ENCODE results near the gene CDKN1C. TPM values are rescaled to one million over a fixed set of nuclear protein-coding genes. Genes with fewer than 3 reads are reported as not detected.

CDKN1C gene
- total RNA-seq, 1 experiment from 2014 or later, result 2.9 TPM

DNA sequence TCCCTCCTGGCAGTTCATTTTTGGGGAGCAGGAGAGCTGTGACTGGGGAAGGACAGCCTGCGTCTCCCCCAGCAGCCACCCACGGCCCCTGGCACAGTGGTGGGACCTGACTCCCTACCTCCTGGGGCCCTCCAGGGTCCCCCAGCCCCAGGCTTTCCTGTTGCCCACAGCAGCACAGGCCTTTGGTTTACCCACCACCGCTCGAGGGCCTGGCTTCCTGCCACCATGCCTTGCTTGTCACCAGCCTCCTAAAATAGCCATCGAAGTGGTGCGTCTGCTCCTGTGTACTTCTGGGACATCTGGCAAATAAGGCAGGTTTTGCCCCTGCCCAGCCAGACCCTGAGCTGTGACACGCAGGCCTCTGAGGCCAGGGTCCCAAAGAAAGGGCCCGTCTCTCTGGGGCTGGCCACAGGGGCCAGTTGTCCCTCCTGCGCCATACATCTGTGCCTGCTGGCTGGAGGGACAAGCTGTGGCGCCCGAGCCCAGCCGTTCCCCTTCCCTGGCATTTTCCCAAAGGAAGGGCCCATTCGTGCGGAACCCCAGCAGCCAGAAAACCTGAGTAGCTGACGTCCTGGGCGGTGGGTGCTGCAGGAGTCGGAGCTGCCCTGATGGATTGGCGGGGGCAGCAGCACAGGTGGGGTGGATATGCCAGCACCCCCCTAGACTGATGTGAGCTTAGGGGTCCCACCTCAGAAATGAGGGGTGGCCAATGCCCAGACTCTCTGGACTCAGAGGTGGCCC is 29.1 kb upstream of the CDKN1C start:
- Histone ChIP-seq H3K4me1 (ENCODE audit: insufficient read depth, low read length, poor library complexity, severe bottlenecking) (peaks cover 6% of the 10 kb centered on the region), H3K27ac (ENCODE audit: low read depth, low read length, poor library complexity, severe bottlenecking) (no peak overlapping the region), H3K36me3 (ENCODE audit: insufficient read depth, low read length, poor library complexity, severe bottlenecking) (no peaks in the 10 kb centered on the region), H3K4me3 (ENCODE audit: low read depth, low read length, poor library complexity, severe bottlenecking) (no peak overlapping the region), H3K9me3 (ENCODE audit: low read depth, low read length, poor library complexity, severe bottlenecking) (no peaks in the 10 kb centered on the region), H3K27me3 (replicated peaks; ENCODE audit: insufficient read depth, low read depth, low read length, poor library complexity) (no peaks in the 10 kb centered on the region)
- BruUV-seq (replicated peaks), result no TSS peak
- no peak for TF ChIP-seq EZH2 (IDR thresholded peaks at IDR 0.05; ENCODE audit: borderline replicate concordance, low read depth, low read length, poor library complexity, severe bottlenecking)
- TF ChIP-seq, protein P1, sequence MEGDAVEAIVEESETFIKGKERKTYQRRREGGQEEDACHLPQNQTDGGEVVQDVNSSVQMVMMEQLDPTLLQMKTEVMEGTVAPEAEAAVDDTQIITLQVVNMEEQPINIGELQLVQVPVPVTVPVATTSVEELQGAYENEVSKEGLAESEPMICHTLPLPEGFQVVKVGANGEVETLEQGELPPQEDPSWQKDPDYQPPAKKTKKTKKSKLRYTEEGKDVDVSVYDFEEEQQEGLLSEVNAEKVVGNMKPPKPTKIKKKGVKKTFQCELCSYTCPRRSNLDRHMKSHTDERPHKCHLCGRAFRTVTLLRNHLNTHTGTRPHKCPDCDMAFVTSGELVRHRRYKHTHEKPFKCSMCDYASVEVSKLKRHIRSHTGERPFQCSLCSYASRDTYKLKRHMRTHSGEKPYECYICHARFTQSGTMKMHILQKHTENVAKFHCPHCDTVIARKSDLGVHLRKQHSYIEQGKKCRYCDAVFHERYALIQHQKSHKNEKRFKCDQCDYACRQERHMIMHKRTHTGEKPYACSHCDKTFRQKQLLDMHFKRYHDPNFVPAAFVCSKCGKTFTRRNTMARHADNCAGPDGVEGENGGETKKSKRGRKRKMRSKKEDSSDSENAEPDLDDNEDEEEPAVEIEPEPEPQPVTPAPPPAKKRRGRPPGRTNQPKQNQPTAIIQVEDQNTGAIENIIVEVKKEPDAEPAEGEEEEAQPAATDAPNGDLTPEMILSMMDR (conservative IDR thresholded peaks at IDR 0.05; ENCODE audit: low read depth, low read length), result no peak
- intact Hi-C loops (cut with micrococcal nuclease; ENCODE audit: unreplicated experiment), result no loop called here
- ChIA-PET CTCF (no interaction called here), POLR2A (ENCODE audit: low non-redundant PET) (no interaction called here)
- DNase-seq (ENCODE audit: low spot score), result no peak

DNA sequence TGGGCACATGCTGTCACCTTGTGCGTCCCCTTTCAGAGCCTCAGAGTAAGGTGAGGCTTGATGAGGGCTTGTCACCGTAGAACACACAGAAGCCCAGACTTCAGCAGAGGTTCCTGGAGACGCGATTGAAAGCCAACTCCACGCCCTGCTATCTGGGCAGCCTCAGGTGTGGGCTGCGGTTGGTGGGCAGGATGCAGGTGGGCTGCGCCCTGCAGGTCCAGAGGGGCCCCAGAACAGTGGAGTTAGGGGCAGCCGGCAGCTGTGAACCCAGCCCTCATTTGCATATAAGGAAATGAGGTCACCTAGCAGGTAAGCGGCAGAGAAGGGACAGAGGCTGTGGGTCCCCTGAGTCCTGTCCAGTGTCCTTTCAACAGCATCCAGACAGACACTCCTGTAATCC is 28.2 kb upstream of the CDKN1C start:
- Histone ChIP-seq H3K36me3 (ENCODE audit: insufficient read depth, low read length, poor library complexity, severe bottlenecking) (no peaks in the 10 kb centered on the region), H3K27me3 (replicated peaks; ENCODE audit: insufficient read depth, low read depth, low read length, poor library complexity) (no peaks in the 10 kb centered on the region), H3K4me1 (ENCODE audit: insufficient read depth, low read length, poor library complexity, severe bottlenecking) (peaks cover 6% of the 10 kb centered on the region), H3K27ac (ENCODE audit: low read depth, low read length, poor library complexity, severe bottlenecking) (no peak overlapping the region), H3K9me3 (ENCODE audit: low read depth, low read length, poor library complexity, severe bottlenecking) (no peaks in the 10 kb centered on the region), H3K4me3 (ENCODE audit: low read depth, low read length, poor library complexity, severe bottlenecking) (no peak overlapping the region)
- ChIA-PET CTCF (no interaction called here), POLR2A (ENCODE audit: low non-redundant PET) (no interaction called here)
- TF ChIP-seq EZH2 (IDR thresholded peaks at IDR 0.05; ENCODE audit: borderline replicate concordance, low read depth, low read length, poor library complexity, severe bottlenecking), result no peak
- TF ChIP-seq, protein P1 (conservative IDR thresholded peaks at IDR 0.05; ENCODE audit: low read depth, low read length), result no peak
- intact Hi-C loops (cut with micrococcal nuclease; ENCODE audit: unreplicated experiment), result no loop called here
- no peak for DNase-seq (ENCODE audit: low spot score)
- no TSS peak for BruUV-seq (replicated peaks)

DNA sequence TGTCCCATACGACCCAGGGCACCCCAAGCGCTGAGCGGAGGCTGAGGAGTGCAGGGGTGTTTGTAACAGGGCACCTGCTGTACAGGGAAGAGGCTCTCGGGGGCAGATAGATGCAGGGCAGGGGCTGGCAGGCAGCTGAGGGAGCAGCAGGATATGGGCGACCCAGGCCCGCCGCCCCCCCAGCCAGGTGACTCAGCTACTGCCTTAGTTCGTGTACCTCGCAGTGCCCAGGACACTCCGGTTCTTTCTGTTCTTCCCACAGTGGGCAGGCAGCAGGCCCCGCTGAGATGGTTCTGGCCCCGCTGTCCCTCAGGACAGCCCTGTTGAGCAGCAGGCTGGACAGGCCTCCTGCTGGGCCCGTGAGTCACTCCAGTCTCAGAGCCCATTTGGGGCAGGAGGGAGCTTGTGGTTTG is 27.4 kb upstream of the CDKN1C start:
- ChIA-PET POLR2A (ENCODE audit: low non-redundant PET) (no interaction called here), CTCF (no interaction called here)
- H3K4me3 ChIP-seq (ENCODE audit: low read depth, low read length, poor library complexity, severe bottlenecking), result no peak overlapping the region
- no peaks in the 10 kb centered on the region for H3K36me3 ChIP-seq (ENCODE audit: insufficient read depth, low read length, poor library complexity, severe bottlenecking)
- DNase-seq (ENCODE audit: low spot score), result no peak
- BruUV-seq (replicated peaks), result no TSS peak
- intact Hi-C loops (cut with micrococcal nuclease; ENCODE audit: unreplicated experiment), result no loop called here
- TF ChIP-seq, protein P1 (conservative IDR thresholded peaks at IDR 0.05; ENCODE audit: low read depth, low read length), result no peak
- no peak for TF ChIP-seq EZH2 (IDR thresholded peaks at IDR 0.05; ENCODE audit: borderline replicate concordance, low read depth, low read length, poor library complexity, severe bottlenecking)
- no peaks in the 10 kb centered on the region for H3K9me3 ChIP-seq (ENCODE audit: low read depth, low read length, poor library complexity, severe bottlenecking)
- H3K27me3 ChIP-seq (replicated peaks; ENCODE audit: insufficient read depth, low read depth, low read length, poor library complexity), result no peaks in the 10 kb centered on the region
- no peak overlapping the region for H3K27ac ChIP-seq (ENCODE audit: low read depth, low read length, poor library complexity, severe bottlenecking)
- peaks cover 6% of the 10 kb centered on the region for H3K4me1 ChIP-seq (ENCODE audit: insufficient read depth, low read length, poor library complexity, severe bottlenecking)
